ENCODE measurements around the gene GNE. TPM values are rescaled to one million over a fixed set of nuclear protein-coding genes. Genes with fewer than 3 reads are reported as not detected.

GNE gene
- total RNA-seq, 1 experiment from 2014 or later: 14.9 TPM

- H3K9me3 Mint-ChIP-seq (ENCODE audit: unreplicated experiment): no peaks in the 10 kb centered on the region
- no peaks in the 10 kb centered on the region for H3K4me1 Mint-ChIP-seq (ENCODE audit: insufficient read depth, unreplicated experiment)
- ChIA-PET POLR2A (no interaction called here), CTCF (interaction anchor here (0.5 to 1.5 kb wide), 6 partner anchors 9 to 228 kb away, joined by 3 to 6 read pairs (median 4); no protein-coding TSS in a partner anchor)
- BruUV-seq (replicated peaks): no TSS peak
- no peak for TF ChIP-seq CTCF (IDR thresholded peaks at IDR 0.05; ENCODE audit: unreplicated experiment)
- H3K4me3 Mint-ChIP-seq (ENCODE audit: unreplicated experiment): no peak overlapping the region
- H3K27me3 Mint-ChIP-seq (ENCODE audit: insufficient read depth, unreplicated experiment): no peaks in the 10 kb centered on the region
- intact Hi-C loops (cut with micrococcal nuclease): no loop called here
- no peak for DNase-seq (ENCODE audit: unreplicated experiment)
- H3K27ac Mint-ChIP-seq (ENCODE audit: low read depth, unreplicated experiment): no peak overlapping the region
- no peaks in the 10 kb centered on the region for H3K36me3 Mint-ChIP-seq (ENCODE audit: insufficient read depth, unreplicated experiment)
Measured at GRCh38 chr9:36173861-36174260, 84.4 kb downstream of the GNE start.

- intact Hi-C loops (cut with micrococcal nuclease): no loop called here
- no peak for TF ChIP-seq CTCF (IDR thresholded peaks at IDR 0.05; ENCODE audit: unreplicated experiment)
- Mint-ChIP-seq H3K4me3 (ENCODE audit: unreplicated experiment) (no peak overlapping the region), H3K27ac (ENCODE audit: low read depth, unreplicated experiment) (no peak overlapping the region), H3K36me3 (ENCODE audit: insufficient read depth, unreplicated experiment) (no peaks in the 10 kb centered on the region), H3K9me3 (ENCODE audit: unreplicated experiment) (no peaks in the 10 kb centered on the region), H3K27me3 (ENCODE audit: insufficient read depth, unreplicated experiment) (no peaks in the 10 kb centered on the region), H3K4me1 (ENCODE audit: insufficient read depth, unreplicated experiment) (no peaks in the 10 kb centered on the region)
- ChIA-PET CTCF (interaction anchor here (1.5 to 9.4 kb wide), 2 partner anchors 20 to 67 kb away, joined by 6 to 106 read pairs; partner anchors contain the start of gene CLTA), POLR2A (interaction anchor here (0.7 kb wide), 1 partner anchor 113 kb away, joined by 4 read pairs; no protein-coding TSS in a partner anchor)
- no TSS peak for BruUV-seq (replicated peaks)
- DNase-seq (ENCODE audit: unreplicated experiment): no peak
Measured at GRCh38 chr9:36170531-36170930, 87.7 kb downstream of the GNE start.

- ChIA-PET CTCF (interaction anchor here (0.8 to 9.4 kb wide), 7 partner anchors 21 to 1041 kb away, joined by 3 to 106 read pairs (median 6); partner anchors contain the start of gene CLTA), POLR2A (interaction anchor here (1.0 kb wide), 1 partner anchor 14 kb away, joined by 3 read pairs; no protein-coding TSS in a partner anchor)
- no TSS peak for BruUV-seq (replicated peaks)
- Mint-ChIP-seq H3K27me3 (ENCODE audit: insufficient read depth, unreplicated experiment) (no peaks in the 10 kb centered on the region), H3K4me3 (ENCODE audit: unreplicated experiment) (no peak overlapping the region), H3K36me3 (ENCODE audit: insufficient read depth, unreplicated experiment) (no peaks in the 10 kb centered on the region), H3K9me3 (ENCODE audit: unreplicated experiment) (no peaks in the 10 kb centered on the region), H3K4me1 (ENCODE audit: insufficient read depth, unreplicated experiment) (no peaks in the 10 kb centered on the region), H3K27ac (ENCODE audit: low read depth, unreplicated experiment) (no peak overlapping the region)
- TF ChIP-seq CTCF (IDR thresholded peaks at IDR 0.05; ENCODE audit: unreplicated experiment): no peak
- intact Hi-C loops (cut with micrococcal nuclease): no loop called here
- no peak for DNase-seq (ENCODE audit: unreplicated experiment)
Measured at GRCh38 chr9:36169708-36170107, 88.5 kb downstream of the GNE start.

- no peaks in the 10 kb centered on the region for H3K36me3 Mint-ChIP-seq (ENCODE audit: insufficient read depth, unreplicated experiment)
- intact Hi-C loops (cut with micrococcal nuclease): no loop called here
- no peaks in the 10 kb centered on the region for H3K27me3 Mint-ChIP-seq (ENCODE audit: insufficient read depth, unreplicated experiment)
- no peak for DNase-seq (ENCODE audit: unreplicated experiment)
- H3K4me1 Mint-ChIP-seq (ENCODE audit: insufficient read depth, unreplicated experiment): no peaks in the 10 kb centered on the region
- BruUV-seq (replicated peaks): no TSS peak
- no peak within 1 kb of the TSS for H3K4me3 Mint-ChIP-seq (ENCODE audit: unreplicated experiment)
- TF ChIP-seq CTCF (IDR thresholded peaks at IDR 0.05; ENCODE audit: unreplicated experiment): no peak
- CTCF ChIA-PET: interaction anchor here (0.8 to 9.4 kb wide), 7 partner anchors 21 to 1041 kb away, joined by 3 to 106 read pairs (median 6); partner anchors contain the start of gene CLTA
- H3K27ac Mint-ChIP-seq (ENCODE audit: low read depth, unreplicated experiment): no peak within 1 kb of the TSS
- POLR2A ChIA-PET: interaction anchor here (1.0 kb wide), 2 partner anchors 14 to 21 kb away, joined by 3 read pairs; no protein-coding TSS in a partner anchor
- no peaks in the 10 kb centered on the region for H3K9me3 Mint-ChIP-seq (ENCODE audit: unreplicated experiment)
Measured at GRCh38 chr9:36169166-36169565, 89.1 kb downstream of the GNE start, which contains the start of gene CCIN. Gene CCIN (plus strand): TSS chr9:36169388. CDS start chr9:36169503, 115 bp downstream.
